H1 (cell line): ENCODE measurements around the gene C9orf50. TPM values are rescaled to one million over a fixed set of nuclear protein-coding genes. Genes with fewer than 3 reads are reported as not detected.

Source experiments
- JUN ChIP-seq: IDR thresholded peaks from 2 replicates; pipeline ENCODE4 v1.6.1; 2011; ENCODE audit warnings: low read depth, mild to moderate bottlenecking, improper control_type of control experiment, low read length
- NRF1 ChIP-seq: IDR thresholded peaks from 2 replicates; pipeline ENCODE4 v1.6.1; 2011; ENCODE audit warnings: mild to moderate bottlenecking, low read depth, low read length, improper control_type of control experiment
- TBP ChIP-seq: IDR thresholded peaks from 2 replicates; pipeline ENCODE4 v1.6.1; 2011; ENCODE audit warnings: low read depth, low read length, improper control_type of control experiment
- polyA plus RNA-seq, 7 experiments: library from polyadenylated mRNA; depleted of rRNA in 3 of 7; stranded (reverse) in 5 of 7; unstranded in 2 of 7; fragments of >200 nt in 5 of 7; fragments of 200-250 nt in 2 of 7; gene quantifications; 1 replicate in 5 of 7; 2 replicates in 1 of 7; 4 replicates in 1 of 7; pipeline versions ENCODE4 v1.2.1 to v1.2.3, GENCODE V29; 2011 to 2013; ENCODE audit warnings: missing spikeins in 2 of 7, mixed read lengths in 2 of 7
- total RNA-seq: library from RNA; stranded (reverse); fragmentation: NEBNext Ultra II Directional; extraction: Animal tissue kit (Norgen Biotek cat#: 25700); gene quantifications from 2 replicates; pipeline ENCODE4 v1.2.1, GENCODE V29; 2021

C9orf50 gene
- total and polyA plus RNA-seq, 2 of the 8 experiments (the other 6 are each of a cell fraction or from before 2014, with no cell fraction given), result not detected

DNA sequence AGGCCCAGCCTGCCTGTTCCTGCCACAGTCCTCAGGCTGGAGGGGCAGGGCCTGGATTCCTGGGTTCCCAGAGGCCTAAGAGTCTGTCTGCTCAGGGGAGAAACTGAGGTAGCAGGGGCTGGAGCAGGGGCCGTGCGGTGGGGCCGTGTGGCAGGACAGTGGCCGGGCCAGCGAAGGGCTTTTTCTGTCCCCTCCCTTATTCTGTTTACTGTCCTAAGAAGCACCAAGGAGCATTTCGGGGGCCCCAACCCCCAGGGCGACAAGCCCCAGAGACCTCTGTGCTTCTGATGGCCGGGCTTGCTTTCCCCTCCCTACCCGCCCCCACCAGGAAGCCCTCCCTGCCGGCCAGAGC, 27.8 kb upstream of the C9orf50 start (continued):
- no peak for TF ChIP-seq JUN
- no peak for TF ChIP-seq TBP
- TF ChIP-seq NRF1, result no peak
